Panc1 (cell line): ENCODE results near the gene TMEM204. TPM values are rescaled to one million over a fixed set of nuclear protein-coding genes. Genes with fewer than 3 reads are reported as not detected.

ENCODE experiments used
- ATAC-seq: fragments of 200-7000 bp; cut with Tn5 transposase; 2 replicates; pipeline ENCODE4 v1.9.1; 2020; ENCODE audit warnings: mild to moderate bottlenecking, moderate library complexity
- BruUV-seq: library from RNA; stranded (reverse); fragments of 400-500 nt; replicated peaks from 2 replicates; lab custom pipeline; 2021; lab: Mats Ljungman, UMichigan
- CTCF ChIA-PET: fragments of 300-600 bp; sonication (Branson Sonifier 250); formaldehyde crosslinking; loops from one replicate; lab custom pipeline; 2022; ENCODE audit warnings: antibody characterized with exemption; lab: Charles Lee
- POLR2A ChIA-PET: fragments of 300-600 bp; sonication (Branson Sonifier 250); formaldehyde crosslinking; loops from one replicate; lab custom pipeline; 2022; ENCODE audit warnings: antibody characterized with exemption; lab: Charles Lee
- DNase-seq: peaks from one replicate; pipeline ENCODE4 v3.0.0-alpha.2; 2010; ENCODE audit warnings: low read depth, low spot score
- H3K27ac ChIP-seq: 2 replicates; pipeline ENCODE4 v1.5.1; 2011; ENCODE audit warnings: mild to moderate bottlenecking, low read length, inconsistent platforms
- H3K27me3 ChIP-seq: fragments of 200-500 bp; sonication (Bioruptor generic); 2 replicates; pipeline ENCODE4 v1.6.0; 2014; ENCODE audit warnings: low read length, inconsistent platforms; ENCODE audit not compliant: control insufficient read depth, insufficient read depth
- H3K36me3 ChIP-seq: fragments of 200-500 bp; sonication (Bioruptor generic); 2 replicates; pipeline ENCODE4 v1.5.1; 2014; ENCODE audit warnings: inconsistent platforms, mild to moderate bottlenecking, low read length, moderate library complexity; ENCODE audit not compliant: control insufficient read depth, insufficient read depth
- H3K4me1 ChIP-seq: 2 replicates; pipeline ENCODE4 v1.5.1; 2011; ENCODE audit warnings: inconsistent platforms, mild to moderate bottlenecking, low read length, moderate library complexity; ENCODE audit not compliant: control insufficient read depth, insufficient read depth
- H3K4me3 ChIP-seq, 2 experiments: 2 replicates each; pipeline ENCODE4 v1.5.1; 2011 to 2012; ENCODE audit warnings: low read depth in 2 of 2, low read length in 2 of 2, mild to moderate bottlenecking in 2 of 2, inconsistent platforms in 1 of 2, moderate library complexity in 1 of 2
- H3K9me3 ChIP-seq: fragments of 200-500 bp; sonication (Bioruptor generic); 2 replicates; pipeline ENCODE4 v1.5.1; 2014; ENCODE audit warnings: low read depth, mild to moderate bottlenecking, inconsistent platforms, low read length, moderate library complexity; ENCODE audit not compliant: control insufficient read depth, insufficient read depth
- POLR2AphosphoS5 ChIP-seq: IDR thresholded peaks from 2 replicates; pipeline ENCODE4 v1.6.1; 2012; ENCODE audit warnings: mild to moderate bottlenecking, low read depth, low read length, moderate library complexity
- SIN3A ChIP-seq: IDR thresholded peaks from 2 replicates; pipeline ENCODE4 v1.6.1; 2012; ENCODE audit warnings: low read depth, mild to moderate bottlenecking, low read length, moderate library complexity, borderline replicate concordance; ENCODE audit not compliant: insufficient read depth
- in situ Hi-C: cut with HindIII; loops from 2 replicates; pipeline ENCODE4 v1.10.0; 2016; ENCODE audit warnings: low sequenced_read_pairs, low pct_unique_long_range_greater_than_20kb
- intact Hi-C: fragments of 100-400 bp; cut with micrococcal nuclease; formaldehyde crosslinking; loops from one replicate; pipeline ENCODE4 v1.10.0; 2022; ENCODE audit not compliant: unreplicated experiment
- total RNA-seq: library from RNA; stranded (reverse); gene quantifications from one replicate; pipeline ENCODE4 v1.2.1, GENCODE V29; 2021; ENCODE audit not compliant: unreplicated experiment
- TF ChIP-seq, protein P1 (sequence below), 2 experiments: IDR thresholded peaks; 2 replicates each; pipeline ENCODE4 v1.6.1; 2011 to 2012; ENCODE audit warnings: low read depth in 2 of 2, control low read depth in 1 of 2, low read length in 1 of 2, mild to moderate bottlenecking in 1 of 2, moderate library complexity in 1 of 2; ENCODE audit not compliant: insufficient read depth in 1 of 2
- TF ChIP-seq, protein P2 (sequence below): fragments of 450-650 bp; IDR thresholded peaks from 2 replicates; pipeline ENCODE4 v1.5.1; 2017; ENCODE audit warnings: mild to moderate bottlenecking

The TMEM204 gene
- total RNA-seq, 1 experiment from 2014 or later: 0.13 TPM

DNA sequence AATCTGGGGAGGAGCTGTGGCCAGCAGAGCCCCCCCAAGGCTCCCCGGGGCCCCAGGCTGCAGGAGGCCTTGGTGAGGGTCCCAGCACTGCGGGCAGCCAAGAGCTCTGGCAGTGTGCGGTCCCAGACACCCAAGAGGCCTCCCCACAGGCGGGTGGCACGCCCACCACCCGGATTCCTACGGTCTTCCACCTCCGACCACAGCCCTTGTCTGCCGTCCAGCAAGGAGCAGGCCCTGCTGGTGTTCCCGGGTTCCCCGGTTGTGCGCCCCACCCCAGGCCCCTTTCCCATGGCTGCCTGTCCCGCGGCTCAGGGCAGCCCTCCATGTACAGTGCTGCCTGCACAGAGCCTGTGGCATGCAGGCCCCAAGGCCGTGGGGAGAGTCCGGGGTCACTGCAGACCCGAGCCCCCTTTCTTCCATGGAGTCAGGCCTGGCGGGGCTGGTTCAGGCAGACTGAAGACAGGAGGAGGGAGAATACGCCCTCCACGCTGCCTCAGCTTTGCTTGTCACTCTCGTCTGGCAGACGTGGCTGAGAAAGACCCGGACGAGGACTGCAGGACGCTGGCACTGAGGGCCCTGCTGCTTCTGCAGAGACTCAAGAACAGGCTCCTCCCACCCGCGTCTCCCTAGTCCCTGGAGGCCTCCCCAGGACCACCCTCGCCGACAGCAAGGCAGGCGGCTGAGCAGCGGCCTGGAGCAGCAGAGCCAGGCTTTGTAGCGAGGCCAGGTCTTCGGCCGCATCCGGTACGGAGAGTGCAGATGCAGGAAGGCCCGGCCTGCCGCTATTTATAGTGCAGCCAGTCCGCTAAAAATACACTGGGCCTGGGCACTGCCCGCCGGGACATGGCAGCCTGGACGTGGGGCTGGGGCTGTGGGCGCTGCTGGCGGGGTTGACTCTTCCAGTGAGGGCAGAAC, 23.9 kb upstream of the TMEM204 start:
- in situ Hi-C loops: no loop called here
- Histone ChIP-seq H3K27me3 (no peaks in the 10 kb centered on the region), H3K4me3 (no peak overlapping the region), H3K27ac (no peak overlapping the region), H3K9me3 (no peaks in the 10 kb centered on the region), H3K36me3 (no peaks in the 10 kb centered on the region), H3K4me1 (no peaks in the 10 kb centered on the region)
- DNase-seq (no peak), ATAC-seq (no peak)
- no TSS peak for BruUV-seq
- CTCF ChIA-PET: no interaction called here
- POLR2A ChIA-PET: no interaction called here
- intact Hi-C loops: no loop called here
- TF ChIP-seq, protein P1, sequence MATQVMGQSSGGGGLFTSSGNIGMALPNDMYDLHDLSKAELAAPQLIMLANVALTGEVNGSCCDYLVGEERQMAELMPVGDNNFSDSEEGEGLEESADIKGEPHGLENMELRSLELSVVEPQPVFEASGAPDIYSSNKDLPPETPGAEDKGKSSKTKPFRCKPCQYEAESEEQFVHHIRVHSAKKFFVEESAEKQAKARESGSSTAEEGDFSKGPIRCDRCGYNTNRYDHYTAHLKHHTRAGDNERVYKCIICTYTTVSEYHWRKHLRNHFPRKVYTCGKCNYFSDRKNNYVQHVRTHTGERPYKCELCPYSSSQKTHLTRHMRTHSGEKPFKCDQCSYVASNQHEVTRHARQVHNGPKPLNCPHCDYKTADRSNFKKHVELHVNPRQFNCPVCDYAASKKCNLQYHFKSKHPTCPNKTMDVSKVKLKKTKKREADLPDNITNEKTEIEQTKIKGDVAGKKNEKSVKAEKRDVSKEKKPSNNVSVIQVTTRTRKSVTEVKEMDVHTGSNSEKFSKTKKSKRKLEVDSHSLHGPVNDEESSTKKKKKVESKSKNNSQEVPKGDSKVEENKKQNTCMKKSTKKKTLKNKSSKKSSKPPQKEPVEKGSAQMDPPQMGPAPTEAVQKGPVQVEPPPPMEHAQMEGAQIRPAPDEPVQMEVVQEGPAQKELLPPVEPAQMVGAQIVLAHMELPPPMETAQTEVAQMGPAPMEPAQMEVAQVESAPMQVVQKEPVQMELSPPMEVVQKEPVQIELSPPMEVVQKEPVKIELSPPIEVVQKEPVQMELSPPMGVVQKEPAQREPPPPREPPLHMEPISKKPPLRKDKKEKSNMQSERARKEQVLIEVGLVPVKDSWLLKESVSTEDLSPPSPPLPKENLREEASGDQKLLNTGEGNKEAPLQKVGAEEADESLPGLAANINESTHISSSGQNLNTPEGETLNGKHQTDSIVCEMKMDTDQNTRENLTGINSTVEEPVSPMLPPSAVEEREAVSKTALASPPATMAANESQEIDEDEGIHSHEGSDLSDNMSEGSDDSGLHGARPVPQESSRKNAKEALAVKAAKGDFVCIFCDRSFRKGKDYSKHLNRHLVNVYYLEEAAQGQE (IDR thresholded peaks at IDR 0.05; ENCODE audit: insufficient read depth in 1 of 2, low read depth in 2 of 2, low read length in 1 of 2): no peak
- TF ChIP-seq SIN3A: no peak

DNA sequence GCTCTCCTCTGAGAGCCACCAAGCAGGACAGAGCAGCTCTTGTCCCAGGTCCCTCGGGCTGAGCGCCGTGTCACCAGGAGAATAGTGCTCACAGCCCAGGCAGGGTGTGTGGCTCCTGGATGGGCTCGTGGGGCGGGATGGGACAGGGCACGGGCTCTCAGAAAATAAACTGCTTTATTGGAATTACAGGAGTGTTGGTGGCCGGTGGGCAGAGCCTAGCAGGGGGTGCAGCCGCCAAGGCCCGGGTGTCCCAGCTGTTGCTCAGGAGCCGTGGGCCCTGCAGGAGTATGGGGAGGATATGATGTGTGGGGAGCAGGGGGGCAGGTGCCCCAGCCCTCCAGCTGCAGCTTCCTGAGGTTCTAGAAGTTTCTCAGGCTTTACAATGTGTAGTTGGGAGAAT, 23.2 kb upstream of the TMEM204 start:
- Histone ChIP-seq H3K27me3 (no peaks in the 10 kb centered on the region), H3K4me3 (no peak overlapping the region), H3K36me3 (no peaks in the 10 kb centered on the region), H3K9me3 (no peaks in the 10 kb centered on the region), H3K27ac (no peak overlapping the region), H3K4me1 (no peaks in the 10 kb centered on the region)
- in situ Hi-C loops (no loop called here), intact Hi-C loops (no loop called here)
- no peak; the same call in 1 of the 2 replicates for TF ChIP-seq POLR2AphosphoS5
- no peak for TF ChIP-seq SIN3A
- TF ChIP-seq, protein P1 (IDR thresholded peaks at IDR 0.05; ENCODE audit: insufficient read depth in 1 of 2, low read depth in 2 of 2, low read length in 1 of 2): no peak
- TF ChIP-seq, protein P2, sequence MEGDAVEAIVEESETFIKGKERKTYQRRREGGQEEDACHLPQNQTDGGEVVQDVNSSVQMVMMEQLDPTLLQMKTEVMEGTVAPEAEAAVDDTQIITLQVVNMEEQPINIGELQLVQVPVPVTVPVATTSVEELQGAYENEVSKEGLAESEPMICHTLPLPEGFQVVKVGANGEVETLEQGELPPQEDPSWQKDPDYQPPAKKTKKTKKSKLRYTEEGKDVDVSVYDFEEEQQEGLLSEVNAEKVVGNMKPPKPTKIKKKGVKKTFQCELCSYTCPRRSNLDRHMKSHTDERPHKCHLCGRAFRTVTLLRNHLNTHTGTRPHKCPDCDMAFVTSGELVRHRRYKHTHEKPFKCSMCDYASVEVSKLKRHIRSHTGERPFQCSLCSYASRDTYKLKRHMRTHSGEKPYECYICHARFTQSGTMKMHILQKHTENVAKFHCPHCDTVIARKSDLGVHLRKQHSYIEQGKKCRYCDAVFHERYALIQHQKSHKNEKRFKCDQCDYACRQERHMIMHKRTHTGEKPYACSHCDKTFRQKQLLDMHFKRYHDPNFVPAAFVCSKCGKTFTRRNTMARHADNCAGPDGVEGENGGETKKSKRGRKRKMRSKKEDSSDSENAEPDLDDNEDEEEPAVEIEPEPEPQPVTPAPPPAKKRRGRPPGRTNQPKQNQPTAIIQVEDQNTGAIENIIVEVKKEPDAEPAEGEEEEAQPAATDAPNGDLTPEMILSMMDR: no peak
- ATAC-seq (no peak), DNase-seq (no peak)
- BruUV-seq: no TSS peak
- ChIA-PET POLR2A (no interaction called here), CTCF (no interaction called here)
